Measurements from ENCODE around the gene RNU2-1. TPM values are rescaled to one million over a fixed set of nuclear protein-coding genes. Genes with fewer than 3 reads are reported as not detected.
"Not testable (repeated sequence)": the region's sequence is repeated elsewhere in the genome, so short reads cannot be mapped to it uniquely, and the experiment has no call there.

RNU2-1 gene
- total RNA-seq (not detected), polyA plus RNA-seq (not detected)

GRCh38 chr17:43233877-43234276, at the start of gene RNU2-1:
TSS of gene RNU2-1 (minus strand) at chr17:43233977.
- DNase-seq; H3K27me3 ChIP-seq; H3K27ac ChIP-seq; H3K36me3 ChIP-seq; H3K9me3 ChIP-seq; H3K4me3 ChIP-seq; intact Hi-C loops (cut with DNase I); H3K4me1 ChIP-seq: not testable (repeated sequence)
- no CpG with 5 or more reads among the region's 31 CpGs for WGBS, 2 donors

DNA sequence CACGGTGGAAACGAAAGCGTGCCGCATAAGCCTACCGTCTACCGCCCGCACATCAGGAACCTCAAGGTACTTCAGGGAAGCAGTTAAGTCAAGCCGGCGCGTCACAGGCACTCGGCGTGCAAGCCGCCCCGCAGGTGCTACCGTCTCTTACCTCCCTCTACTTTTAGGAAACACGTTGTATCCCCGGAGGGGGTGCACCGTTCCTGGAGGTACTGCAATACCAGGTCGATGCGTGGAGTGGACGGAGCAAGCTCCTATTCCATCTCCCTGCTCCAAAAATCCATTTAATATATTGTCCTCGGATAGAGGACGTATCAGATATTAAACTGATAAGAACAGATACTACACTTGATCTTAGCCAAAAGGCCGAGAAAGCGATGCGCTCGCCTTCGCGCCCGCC, 39.1 kb upstream of the RNU2-1 start:
- H3K9me3 ChIP-seq; intact Hi-C loops (cut with DNase I); H3K27me3 ChIP-seq; H3K27ac ChIP-seq; H3K4me1 ChIP-seq; H3K36me3 ChIP-seq; H3K4me3 ChIP-seq; DNase-seq: not testable (repeated sequence)
- no CpG with 5 or more reads among the region's 30 CpGs for WGBS, 2 donors

- H3K27ac ChIP-seq; H3K36me3 ChIP-seq; H3K4me3 ChIP-seq; intact Hi-C loops (cut with DNase I); DNase-seq; H3K4me1 ChIP-seq; H3K27me3 ChIP-seq; H3K9me3 ChIP-seq: not testable (repeated sequence)
- WGBS, 2 donors = 33% methylated on average over 1 of the region's 12 CpGs; no CpG with 5 or more reads in 1 of the 2 donors
These were observed 38.7 kb upstream of the RNU2-1 start for GRCh38 chr17:43272483-43272882.

- H3K9me3 ChIP-seq; H3K4me3 ChIP-seq; H3K27ac ChIP-seq; H3K27me3 ChIP-seq; H3K4me1 ChIP-seq; H3K36me3 ChIP-seq; DNase-seq; intact Hi-C loops (cut with DNase I): not testable (repeated sequence)
- no CpG with 5 or more reads among the region's 43 CpGs for WGBS, 2 donors
These were observed 37.1 kb upstream of the RNU2-1 start for GRCh38 chr17:43270552-43271504.

GRCh38 chr17:43246456-43246855, 12.7 kb upstream of the RNU2-1 start:
- H3K36me3 ChIP-seq; H3K4me1 ChIP-seq; H3K9me3 ChIP-seq; intact Hi-C loops (cut with DNase I); DNase-seq; H3K27me3 ChIP-seq: not testable (repeated sequence)
- H3K4me3 ChIP-seq = peak overlapping the region; percentile 17 to 35 (median 22)
- H3K27ac ChIP-seq = peak overlapping the region in 3 of 4 donors; percentile 48 to 78 (median 60)
- WGBS, 2 donors = 3 to 6% methylated on average over 12 of the region's 23 CpGs

- H3K4me1 ChIP-seq; H3K27me3 ChIP-seq; intact Hi-C loops (cut with DNase I); H3K36me3 ChIP-seq; H3K4me3 ChIP-seq; DNase-seq; H3K27ac ChIP-seq; H3K9me3 ChIP-seq: not testable (repeated sequence)
- 0% methylated on average over 3 of the region's 34 CpGs; no CpG with 5 or more reads in 1 of the 2 donors for WGBS, 2 donors
These were observed 7.0 kb upstream of the RNU2-1 start for GRCh38 chr17:43240596-43241352.

DNA sequence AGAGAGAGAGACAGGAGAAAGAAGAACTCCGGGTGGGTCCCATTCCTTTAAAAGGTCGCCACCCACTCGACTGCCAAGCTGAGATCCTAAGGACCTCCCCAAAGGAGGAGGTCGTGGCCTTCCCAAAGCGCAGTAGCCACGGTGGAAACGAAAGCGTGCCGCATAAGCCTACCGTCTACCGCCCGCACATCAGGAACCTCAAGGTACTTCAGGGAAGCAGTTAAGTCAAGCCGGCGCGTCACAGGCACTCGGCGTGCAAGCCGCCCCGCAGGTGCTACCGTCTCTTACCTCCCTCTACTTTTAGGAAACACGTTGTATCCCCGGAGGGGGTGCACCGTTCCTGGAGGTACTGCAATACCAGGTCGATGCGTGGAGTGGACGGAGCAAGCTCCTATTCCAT, 5.8 kb upstream of the RNU2-1 start:
- H3K4me3 ChIP-seq; H3K27ac ChIP-seq; H3K9me3 ChIP-seq; H3K27me3 ChIP-seq; DNase-seq; H3K36me3 ChIP-seq; H3K4me1 ChIP-seq; intact Hi-C loops (cut with DNase I): not testable (repeated sequence)
- 0% methylated on average over 1 of the region's 26 CpGs; no CpG with 5 or more reads in 1 of the 2 donors for WGBS, 2 donors

- WGBS, 2 donors = 0% methylated on average over 2 of the region's 15 CpGs
- H3K27ac ChIP-seq; intact Hi-C loops (cut with DNase I): not testable (repeated sequence)
These were observed 514 bp downstream of the RNU2-1 start for GRCh38 chr17:43233263-43233662.

More at GRCh38 chr17:43233263-43233662, 514 bp downstream of the RNU2-1 start:
- H3K27me3 ChIP-seq, H3K9me3 ChIP-seq, H3K36me3 ChIP-seq, H3K4me3 ChIP-seq, DNase-seq, H3K4me1 ChIP-seq: not testable (repeated sequence)

Data from sigmoid colon (tissue), 7 donors.